ENCODE data around the gene ARL17B.
"Not testable (repeated sequence)": the region's sequence is repeated elsewhere in the genome, so short reads cannot be mapped to it uniquely, and the experiment has no call there.

- TF ChIP-seq CTCF, POLR2A (IDR thresholded peaks at IDR 0.05): not testable (repeated sequence)
Measured at GRCh38 chr17:46367520-46367919, 6.0 kb upstream of the ARL17B start.

Measured in heart left ventricle (tissue), 13 donors.